ENCODE data around the gene APMAP. TPM values are rescaled to one million over a fixed set of nuclear protein-coding genes. Genes with fewer than 3 reads are reported as not detected.

The APMAP gene
- total RNA-seq, 1 experiment from 2014 or later = 67.8 TPM

- no peak overlapping the region for H2AFZ ChIP-seq (ENCODE audit: low read length)
- H3K4me1 Mint-ChIP-seq = no peaks in the 10 kb centered on the region
- WGBS (ENCODE audit: extremely low coverage, insufficient read length, low lambda C conversion rate) = no CpG with 5 or more reads among the region's 8 CpGs
These were observed 8.7 kb downstream of the APMAP start for GRCh38 chr20:24983896-24984295.

More at GRCh38 chr20:24983896-24984295, 8.7 kb downstream of the APMAP start:
- no peak for TF ChIP-seq CTCF (conservative IDR thresholded peaks at IDR 0.05)
- Mint-ChIP-seq H3K36me3 (ENCODE audit: insufficient read depth in 1 of 3, low read depth in 3 of 3) (peaks cover 41 to 50% (median 45%) of the 10 kb centered on the region in 3 experiments), H3K9me3 (peaks cover 8 to 17% of the 10 kb centered on the region in 2 experiments), H3K27me3 (ENCODE audit: low read depth) (no peaks in the 10 kb centered on the region; the same call in 1 of the 2 replicates), H3K4me3 (no peak overlapping the region), H3K27ac (no peak overlapping the region)
- no peak overlapping the region for H3K18ac ChIP-seq (ENCODE audit: insufficient read length, low read depth, low read length)
- no peak overlapping the region for H2BK5ac ChIP-seq (ENCODE audit: insufficient read length, low read length)
- no peak overlapping the region for H3K4ac ChIP-seq (ENCODE audit: low read depth, low read length)
- no peak overlapping the region for H2BK12ac ChIP-seq (ENCODE audit: insufficient read length, low read depth, low read length)
- H4K20me1 ChIP-seq (ENCODE audit: control insufficient read depth, insufficient read depth, insufficient read length) = no peaks in the 10 kb centered on the region
- no peak overlapping the region for H2AK5ac ChIP-seq (ENCODE audit: insufficient read length, low read length)
- H3K14ac ChIP-seq (ENCODE audit: insufficient read depth, low read length) = no peak overlapping the region
- no peak overlapping the region for H4K5ac ChIP-seq (ENCODE audit: insufficient read length, low read depth, low read length)
- no peak overlapping the region for H3T11ph ChIP-seq (ENCODE audit: low read length)
- H3K4me2 ChIP-seq (ENCODE audit: insufficient read depth, insufficient read length, low read length) = no peak overlapping the region
- peaks cover 7% of the 10 kb centered on the region for H3K79me1 ChIP-seq (ENCODE audit: insufficient read depth, low read depth, low read length, poor library complexity, severe bottlenecking)
- H4K8ac ChIP-seq (replicated peaks; ENCODE audit: insufficient read length, low read depth, low read length) = no peak overlapping the region
- H3K27me3 ChIP-seq (ENCODE audit: insufficient read depth, low read length) = no peaks in the 10 kb centered on the region
- H3K27ac ChIP-seq (ENCODE audit: insufficient read length, low read depth, low read length) = no peak overlapping the region
- H2BK20ac ChIP-seq (ENCODE audit: low read depth, low read length, poor library complexity, severe bottlenecking) = no peak overlapping the region
- H2BK15ac ChIP-seq (ENCODE audit: low read depth, low read length) = no peak overlapping the region
- no peak for DNase-seq
- no peak overlapping the region for H3K23ac ChIP-seq (ENCODE audit: insufficient read length, low read depth, low read length)
- H3K23me2 ChIP-seq (ENCODE audit: insufficient read length, low read depth, low read length, poor library complexity, severe bottlenecking) = no peaks in the 10 kb centered on the region
- H3K56ac ChIP-seq (ENCODE audit: insufficient read length, low read depth, low read length) = no peak overlapping the region
- peak overlapping the region; percentile 51 for H2BK120ac ChIP-seq (ENCODE audit: low read depth, low read length, poor library complexity, severe bottlenecking)
- H3K9ac ChIP-seq (ENCODE audit: extremely low read depth, insufficient read length, low read length) = no peak overlapping the region
- H3K9me3 ChIP-seq (ENCODE audit: control insufficient read depth, low read depth, low read length) = peaks cover 15% of the 10 kb centered on the region
- no peak overlapping the region for H4K91ac ChIP-seq (ENCODE audit: insufficient read length, low read depth, low read length)
- no peaks in the 10 kb centered on the region for H3K4me1 ChIP-seq (ENCODE audit: insufficient read depth, low read length)
- H3K79me2 ChIP-seq (ENCODE audit: insufficient read depth, low read length) = peaks cover 8% of the 10 kb centered on the region; the same call in 1 of the 2 replicates
